GM12874 (cell line): Measurements from ENCODE around the gene PKHD1.

Source experiments
- TF ChIP-seq, protein P1 (sequence below): IDR thresholded peaks from 2 replicates; pipeline ENCODE4 v1.5.1; 2011; ENCODE audit warnings: low read depth, mild to moderate bottlenecking, control low read depth, low read length, moderate library complexity; ENCODE audit not compliant: insufficient read depth

Gene PKHD1

DNA sequence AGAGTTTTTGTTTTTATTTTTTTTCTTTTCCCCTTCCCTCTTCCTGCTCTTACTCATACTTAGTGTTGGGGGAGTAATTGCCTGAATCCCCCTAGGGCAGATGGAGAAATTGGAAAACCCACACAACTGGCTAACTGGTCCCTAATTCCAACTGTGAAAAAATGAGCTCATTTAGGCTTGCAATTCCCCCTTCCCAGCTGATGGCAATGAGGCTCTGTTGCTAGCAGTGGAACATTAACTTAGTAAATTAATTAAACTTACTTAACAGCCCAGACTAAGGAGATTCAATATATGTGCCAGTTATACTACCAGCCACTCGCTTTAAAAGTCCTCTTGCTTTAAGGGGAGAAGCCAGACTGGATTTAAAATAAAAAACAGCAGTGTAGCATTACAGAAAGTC, 76.6 kb downstream of the PKHD1 start:
- TF ChIP-seq, protein P1, sequence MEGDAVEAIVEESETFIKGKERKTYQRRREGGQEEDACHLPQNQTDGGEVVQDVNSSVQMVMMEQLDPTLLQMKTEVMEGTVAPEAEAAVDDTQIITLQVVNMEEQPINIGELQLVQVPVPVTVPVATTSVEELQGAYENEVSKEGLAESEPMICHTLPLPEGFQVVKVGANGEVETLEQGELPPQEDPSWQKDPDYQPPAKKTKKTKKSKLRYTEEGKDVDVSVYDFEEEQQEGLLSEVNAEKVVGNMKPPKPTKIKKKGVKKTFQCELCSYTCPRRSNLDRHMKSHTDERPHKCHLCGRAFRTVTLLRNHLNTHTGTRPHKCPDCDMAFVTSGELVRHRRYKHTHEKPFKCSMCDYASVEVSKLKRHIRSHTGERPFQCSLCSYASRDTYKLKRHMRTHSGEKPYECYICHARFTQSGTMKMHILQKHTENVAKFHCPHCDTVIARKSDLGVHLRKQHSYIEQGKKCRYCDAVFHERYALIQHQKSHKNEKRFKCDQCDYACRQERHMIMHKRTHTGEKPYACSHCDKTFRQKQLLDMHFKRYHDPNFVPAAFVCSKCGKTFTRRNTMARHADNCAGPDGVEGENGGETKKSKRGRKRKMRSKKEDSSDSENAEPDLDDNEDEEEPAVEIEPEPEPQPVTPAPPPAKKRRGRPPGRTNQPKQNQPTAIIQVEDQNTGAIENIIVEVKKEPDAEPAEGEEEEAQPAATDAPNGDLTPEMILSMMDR: no peak

- TF ChIP-seq, protein P1: no peak
Measured at GRCh38 chr6:52010145-52010544, 77.3 kb downstream of the PKHD1 start.

DNA sequence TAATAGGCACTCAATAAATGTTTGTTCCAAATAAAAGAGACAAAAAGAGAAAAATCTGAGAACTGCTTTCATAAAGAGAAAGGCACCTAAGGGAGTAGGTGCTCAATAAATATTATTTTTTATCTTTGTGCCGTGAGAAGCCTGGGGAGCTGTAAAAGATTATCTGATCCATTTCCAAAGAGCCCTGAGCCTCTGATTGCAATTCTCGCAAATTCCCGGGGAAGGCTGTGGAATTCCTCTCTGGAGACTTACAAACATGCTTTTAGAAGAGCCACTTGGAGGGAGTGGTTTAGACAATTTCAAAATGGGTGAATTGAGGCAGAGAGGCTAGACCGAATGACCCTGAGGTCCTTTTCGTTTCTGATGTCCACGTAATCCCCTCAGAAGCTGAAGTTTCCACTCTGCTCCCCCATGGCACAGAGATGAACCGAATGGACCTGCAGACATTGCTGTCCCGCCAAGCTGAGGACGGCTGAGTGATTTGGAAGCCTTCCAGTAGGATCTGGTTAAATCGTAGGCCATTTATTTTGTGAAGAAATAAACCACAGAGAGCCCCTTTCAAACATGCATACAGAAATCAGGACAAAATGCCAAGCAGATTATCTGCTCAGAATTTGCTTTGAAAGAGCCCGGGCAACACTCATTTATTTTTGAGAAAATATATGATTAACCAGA, 77.8 kb downstream of the PKHD1 start:
- TF ChIP-seq, protein P1: no peak

- TF ChIP-seq, protein P1: no peak
Measured at GRCh38 chr6:52000064-52000463, 87.3 kb downstream of the PKHD1 start.

DNA sequence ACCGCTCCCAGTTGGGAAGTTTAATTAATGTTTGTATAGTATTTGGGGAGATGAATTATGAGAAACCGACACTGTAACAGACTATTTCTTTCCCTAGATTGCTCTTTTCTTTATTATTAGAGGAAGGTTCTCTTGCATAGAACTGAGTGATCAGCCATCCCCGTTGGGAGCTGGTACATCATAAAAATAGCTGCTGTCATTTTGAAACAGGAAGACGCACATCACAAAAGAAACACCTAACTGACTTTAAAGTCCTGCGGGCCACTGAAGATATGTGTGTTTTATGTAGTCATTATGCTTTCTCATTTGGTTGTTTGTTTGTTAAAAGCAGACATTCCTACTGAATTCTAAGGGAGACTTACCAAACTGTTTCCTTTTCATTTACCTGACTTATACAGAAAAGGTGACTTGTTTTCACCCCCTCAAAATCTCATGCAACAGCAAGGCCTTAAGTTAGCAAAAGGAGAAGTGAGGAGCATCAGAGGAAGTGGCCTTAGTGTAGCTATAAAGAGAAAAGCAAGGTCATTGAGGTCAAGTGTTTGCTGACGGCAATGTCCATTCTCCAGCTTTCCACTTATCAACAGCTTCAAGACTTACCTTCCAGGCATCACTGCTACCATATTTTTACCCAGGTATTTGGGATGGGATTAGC, 91.0 kb downstream of the PKHD1 start:
- TF ChIP-seq, protein P1: no peak

GRCh38 chr6:51995214-51995755, 92.1 kb downstream of the PKHD1 start:
- TF ChIP-seq, protein P1: no peak

- TF ChIP-seq, protein P1: no peak
Measured at GRCh38 chr6:51992876-51993275, 94.5 kb downstream of the PKHD1 start.
